Mesenchymal stem cell (in vitro differentiated cells and primary cell): ENCODE data around the gene SLC35E1.

ENCODE experiments used
- DNase-seq: peaks from one replicate; pipeline ENCODE4 v3.0.0-alpha.2; 2013
- H2AFZ ChIP-seq: one replicate; pipeline ENCODE4 v1.6.1; 2013; ENCODE audit warnings: low read depth, mild to moderate bottlenecking, control low read depth, inconsistent platforms, low read length, moderate library complexity
- H2AK5ac ChIP-seq: 2 replicates; pipeline ENCODE4 v1.6.1; 2013; ENCODE audit warnings: low read length, moderate library complexity, mild to moderate bottlenecking, inconsistent platforms; ENCODE audit not compliant: severe bottlenecking
- H2BK120ac ChIP-seq: one replicate; pipeline ENCODE4 v1.6.1; 2013; ENCODE audit warnings: low read depth, mild to moderate bottlenecking, inconsistent platforms, low read length, moderate library complexity
- H2BK12ac ChIP-seq, 2 experiments: one replicate each; pipeline ENCODE4 v1.6.1; 2013; ENCODE audit warnings: inconsistent platforms in 2 of 2, low read length in 2 of 2, mild to moderate bottlenecking in 2 of 2, moderate library complexity in 2 of 2, control low read depth in 1 of 2
- H2BK15ac ChIP-seq: one replicate; pipeline ENCODE4 v1.6.1; 2013; ENCODE audit warnings: mild to moderate bottlenecking, low read depth, inconsistent platforms; ENCODE audit not compliant: poor library complexity, severe bottlenecking
- H2BK5ac ChIP-seq: 2 replicates; pipeline ENCODE4 v1.6.1; 2013; ENCODE audit warnings: low read depth, mild to moderate bottlenecking, low read length, control low read depth, inconsistent platforms; ENCODE audit not compliant: poor library complexity, severe bottlenecking
- H3K14ac ChIP-seq, 2 experiments: one replicate each; pipeline ENCODE4 v1.6.1; 2013; ENCODE audit warnings: inconsistent platforms in 2 of 2, low read length in 2 of 2, control low read depth in 1 of 2, mild to moderate bottlenecking in 1 of 2, moderate library complexity in 1 of 2
- H3K18ac ChIP-seq, 2 experiments: one replicate each; pipeline ENCODE4 v1.6.1; 2013; ENCODE audit warnings: inconsistent platforms in 2 of 2, low read length in 2 of 2, control low read depth in 1 of 2, low read depth in 1 of 2, mild to moderate bottlenecking in 1 of 2
- H3K23ac ChIP-seq, 2 experiments: one replicate each; pipeline ENCODE4 v1.6.1; 2013; ENCODE audit warnings: inconsistent platforms in 2 of 2, low read length in 2 of 2, mild to moderate bottlenecking in 2 of 2, moderate library complexity in 2 of 2, control low read depth in 1 of 2
- H3K27ac ChIP-seq: 2 replicates; pipeline ENCODE4 v1.5.1; 2013; ENCODE audit warnings: mild to moderate bottlenecking, moderate library complexity, low read length, control low read depth, inconsistent platforms; ENCODE audit not compliant: poor library complexity, severe bottlenecking
- H3K27me3 ChIP-seq, 2 experiments: 2 replicates each; pipeline versions ENCODE4 v1.6.1 to v1.7.0; 2013; ENCODE audit warnings: low read length in 2 of 2, mild to moderate bottlenecking in 2 of 2, moderate library complexity in 2 of 2, control low read depth in 1 of 2, inconsistent platforms in 1 of 2; ENCODE audit not compliant: control insufficient read depth in 1 of 2, insufficient read depth in 1 of 2
- H3K36me3 ChIP-seq, 2 experiments: 2 replicates each; pipeline versions ENCODE4 v1.6.1 to v1.7.0; 2013; ENCODE audit warnings: low read length in 2 of 2, control low read depth in 1 of 2, inconsistent platforms in 1 of 2, low read depth in 1 of 2, mild to moderate bottlenecking in 1 of 2; ENCODE audit not compliant: insufficient read depth in 2 of 2, control insufficient read depth in 1 of 2
- H3K4ac ChIP-seq, 2 experiments: one replicate each; pipeline ENCODE4 v1.6.1; 2013; ENCODE audit warnings: inconsistent platforms in 2 of 2, low read length in 2 of 2, mild to moderate bottlenecking in 2 of 2, moderate library complexity in 2 of 2, control low read depth in 1 of 2, low read depth in 1 of 2
- H3K4me1 ChIP-seq: 2 replicates; pipeline ENCODE4 v1.6.1; 2013; ENCODE audit warnings: low read depth, low read length, control low read depth; ENCODE audit not compliant: control insufficient read depth, insufficient read depth
- H3K4me2 ChIP-seq: 2 replicates; pipeline ENCODE4 v1.6.1; 2013; ENCODE audit warnings: low read length, mild to moderate bottlenecking, inconsistent platforms; ENCODE audit not compliant: poor library complexity, severe bottlenecking
- H3K4me3 ChIP-seq, 2 experiments: 2 replicates each; pipeline versions ENCODE4 v1.5.1 to v1.7.0; 2013; ENCODE audit warnings: low read length in 2 of 2, mild to moderate bottlenecking in 2 of 2, control low read depth in 1 of 2, low read depth in 1 of 2; ENCODE audit not compliant: insufficient read depth in 1 of 2
- H3K79me1 ChIP-seq: replicated peaks from 2 replicates; pipeline ENCODE4 v1.6.1; 2013; ENCODE audit warnings: mild to moderate bottlenecking, control low read depth, low read length, inconsistent platforms; ENCODE audit not compliant: poor library complexity, severe bottlenecking
- H3K9ac ChIP-seq: 2 replicates; pipeline ENCODE4 v1.7.0; 2013; ENCODE audit warnings: mild to moderate bottlenecking, low read length, moderate library complexity
- H3K9me3 ChIP-seq: 2 replicates; pipeline ENCODE4 v1.7.0; 2013; ENCODE audit warnings: mild to moderate bottlenecking, low read length; ENCODE audit not compliant: control insufficient read depth
- H4K8ac ChIP-seq: one replicate; pipeline ENCODE4 v1.6.1; 2013; ENCODE audit warnings: inconsistent platforms, mild to moderate bottlenecking, low read length, moderate library complexity
- H4K91ac ChIP-seq: one replicate; pipeline ENCODE4 v1.6.1; 2013; ENCODE audit warnings: mild to moderate bottlenecking, low read length, inconsistent platforms
- WGBS: methylation state at CpG from one replicate; pipeline ENCODE4 v1.1.7; 2013; ENCODE audit warnings: mixed read lengths; 5-methylcytosine and 5-hydroxymethylcytosine counted together

The SLC35E1 gene

GRCh38 chr19:16587833-16588823, 15.9 kb upstream of the SLC35E1 start:
- no peak overlapping the region for H2BK12ac ChIP-seq
- WGBS: 75% methylated on average over 26 of the region's 26 CpGs
- no peak overlapping the region for H3K4ac ChIP-seq
- H3K4me2 ChIP-seq: no peak overlapping the region
- H3K9me3 ChIP-seq: no peaks in the 10 kb centered on the region
- H2BK15ac ChIP-seq: no peak overlapping the region
- H4K8ac ChIP-seq: no peak overlapping the region
- no peak overlapping the region for H2AFZ ChIP-seq
- H4K91ac ChIP-seq: no peak overlapping the region
- H3K14ac ChIP-seq: peak overlapping the region in 1 of 2 experiments; percentile 38
- peak overlapping the region in 1 of 2 experiments; percentile 28 for H3K18ac ChIP-seq
- H3K9ac ChIP-seq: peak overlapping the region; percentile 14
- DNase-seq: no peak
- peaks cover 77% of the 10 kb centered on the region for H3K4me1 ChIP-seq
- peaks cover 22% of the 10 kb centered on the region for H3K79me1 ChIP-seq
- H3K36me3 ChIP-seq: peaks cover under 1 to 8% of the 10 kb centered on the region in 2 experiments
- H3K27me3 ChIP-seq: no peaks in the 10 kb centered on the region
- H3K4me3 ChIP-seq: peak overlapping the region in 1 of 2 experiments; percentile 59
- no peak overlapping the region for H2BK120ac ChIP-seq
- H3K23ac ChIP-seq: peak overlapping the region in 1 of 2 experiments; percentile 66
- H3K27ac ChIP-seq: no peak overlapping the region
- H2AK5ac ChIP-seq: no peak overlapping the region
- no peak overlapping the region for H2BK5ac ChIP-seq

DNA sequence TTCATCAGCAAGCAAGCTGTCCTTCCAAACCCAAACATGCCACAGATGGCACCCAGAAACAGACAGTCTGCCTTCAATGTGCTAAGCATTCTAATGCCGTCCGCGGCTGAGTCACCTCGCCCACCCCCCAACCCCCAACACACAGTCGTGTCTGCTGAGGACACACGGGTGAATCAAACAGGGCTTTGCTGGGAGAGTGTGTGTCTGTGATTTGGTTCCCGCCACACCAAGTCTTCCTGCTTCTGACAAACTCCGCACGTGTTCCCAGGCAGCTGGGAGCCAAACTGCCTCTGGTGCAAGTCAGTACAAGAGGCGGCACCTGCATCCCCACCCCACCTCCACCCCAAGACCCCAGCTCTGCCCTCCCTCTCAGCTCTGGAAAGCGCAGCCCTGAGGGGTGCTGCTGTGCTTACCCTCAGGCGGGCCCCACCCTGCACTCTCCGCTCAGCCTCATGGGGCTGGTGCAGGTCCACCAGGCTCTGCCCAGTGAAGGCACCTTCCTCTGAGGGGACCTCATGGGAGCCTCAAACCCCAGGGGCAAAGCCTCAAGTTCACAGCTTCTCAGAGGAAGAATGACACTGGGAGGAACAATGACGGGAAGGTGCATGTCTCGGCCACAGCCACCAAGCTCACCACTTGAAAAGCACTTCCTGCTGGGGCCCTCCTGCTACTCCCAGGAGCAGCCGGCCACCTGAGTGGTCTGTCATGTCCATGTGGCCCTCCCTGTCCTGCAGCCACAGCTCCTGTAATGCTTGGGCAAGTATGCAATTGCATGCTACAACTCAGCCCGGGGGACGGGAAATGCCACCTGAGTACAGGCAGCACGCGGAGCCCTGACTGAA, 15.0 kb upstream of the SLC35E1 start:
- Histone ChIP-seq H3K23ac (peak overlapping the region in 1 of 2 experiments; percentile 75), H2BK12ac (no peak overlapping the region), H3K14ac (peak overlapping the region in 1 of 2 experiments; percentile 24), H3K36me3 (peaks cover 0 to 7% of the 10 kb centered on the region in 2 experiments), H2AFZ (no peak overlapping the region), H3K79me1 (peaks cover 15% of the 10 kb centered on the region), H3K27me3 (no peaks in the 10 kb centered on the region), H2BK15ac (no peak overlapping the region), H4K91ac (no peak overlapping the region), H3K9me3 (no peaks in the 10 kb centered on the region), H3K4me3 (peak overlapping the region in 1 of 2 experiments; percentile 59), H2BK5ac (no peak overlapping the region), H2AK5ac (no peak overlapping the region), H3K27ac (no peak overlapping the region), H2BK120ac (no peak overlapping the region), H3K4me1 (peaks cover 78% of the 10 kb centered on the region), H3K4me2 (no peak overlapping the region), H3K4ac (no peak overlapping the region), H3K18ac (peak overlapping the region in 1 of 2 experiments; percentile 16), H4K8ac (no peak overlapping the region), H3K9ac (no peak overlapping the region)
- WGBS: 53% methylated on average over 12 of the region's 20 CpGs
- DNase-seq: peak; percentile 82

GRCh38 chr19:16586477-16586871, 14.3 kb upstream of the SLC35E1 start:
- Histone ChIP-seq H2BK12ac (peak overlapping the region in 1 of 2 experiments; percentile 35), H2BK15ac (no peak overlapping the region), H3K4me2 (no peak overlapping the region), H3K4me3 (no peak overlapping the region), H3K23ac (no peak overlapping the region), H3K4me1 (peaks cover 72% of the 10 kb centered on the region), H3K36me3 (peaks cover 0 to 11% of the 10 kb centered on the region in 2 experiments), H3K27me3 (no peaks in the 10 kb centered on the region), H4K91ac (peak overlapping the region; percentile 30), H3K27ac (no peak overlapping the region), H2AFZ (no peak overlapping the region), H2BK5ac (no peak overlapping the region), H4K8ac (no peak overlapping the region), H3K79me1 (peaks cover 16% of the 10 kb centered on the region), H3K9me3 (no peaks in the 10 kb centered on the region), H3K9ac (no peak overlapping the region), H3K18ac (peak overlapping the region in 1 of 2 experiments; percentile 32), H3K4ac (no peak overlapping the region), H2AK5ac (no peak overlapping the region), H2BK120ac (no peak overlapping the region), H3K14ac (peak overlapping the region in 1 of 2 experiments; percentile 62)
- no peak for DNase-seq
- 93% methylated on average over 9 of the region's 9 CpGs for WGBS
